Liver (tissue), 9 donors: ENCODE data around the gene RNF111. TPM values are rescaled to one million over a fixed set of nuclear protein-coding genes. Genes with fewer than 3 reads are reported as not detected.
A peak's percentile ranks its signal among the peaks of the same experiment; 100 is the strongest.

Experiments
- DNase-seq: peaks from one replicate; pipeline ENCODE4 v3.0.0-alpha.2; 2017; ENCODE audit warnings: low spot score
- H3K27ac ChIP-seq, 2 donors: one replicate each; pipeline ENCODE4 v1.7.0; 2013; ENCODE audit warnings: inconsistent platforms in 2 of 2, low read length in 2 of 2, control low read depth in 1 of 2, low read depth in 1 of 2, mild to moderate bottlenecking in 1 of 2
- H3K27me3 ChIP-seq, 4 donors: one replicate each; pipeline versions ENCODE4 v1.6.1 to v1.7.0; 2013; ENCODE audit warnings: low read length in 3 of 4, inconsistent platforms in 1 of 4, mild to moderate bottlenecking in 1 of 4, moderate library complexity in 1 of 4; ENCODE audit not compliant: control insufficient read depth in 4 of 4, insufficient read depth in 4 of 4
- H3K36me3 ChIP-seq, 4 donors: one replicate each; pipeline versions ENCODE4 v1.6.1 to v1.7.0; 2013; ENCODE audit warnings: low read length in 3 of 4, mild to moderate bottlenecking in 3 of 4, low read depth in 1 of 4, moderate library complexity in 1 of 4; ENCODE audit not compliant: control insufficient read depth in 4 of 4, insufficient read depth in 3 of 4
- H3K4me1 ChIP-seq, 4 donors: one replicate each; pipeline versions ENCODE4 v1.6.1 to v1.7.0; 2013; ENCODE audit warnings: low read length in 3 of 4, mild to moderate bottlenecking in 3 of 4, moderate library complexity in 1 of 4; ENCODE audit not compliant: control insufficient read depth in 4 of 4, insufficient read depth in 4 of 4
- H3K4me3 ChIP-seq, 3 donors: one replicate each; pipeline versions ENCODE4 v1.6.1 to v1.7.0; 2013; ENCODE audit warnings: low read length in 3 of 3, control low read depth in 1 of 3, low read depth in 1 of 3, mild to moderate bottlenecking in 1 of 3
- H3K9ac ChIP-seq, 2 donors: one replicate each; pipeline ENCODE4 v1.7.0; 2013; ENCODE audit warnings: low read length in 2 of 2, mild to moderate bottlenecking in 2 of 2, moderate library complexity in 2 of 2, control low read depth in 1 of 2, low read depth in 1 of 2
- H3K9me3 ChIP-seq, 4 donors: one replicate each; pipeline versions ENCODE4 v1.6.1 to v1.7.0; 2013; ENCODE audit warnings: low read length in 3 of 4; ENCODE audit not compliant: control insufficient read depth in 4 of 4
- ATF3 ChIP-seq: IDR thresholded peaks from 2 replicates; pipeline ENCODE4 v1.6.1; 2016; ENCODE audit warnings: antibody characterized with exemption
- EGR1 ChIP-seq, 2 donors: IDR thresholded peaks; 2 replicates each; pipeline ENCODE4 v1.6.1; 2016 to 2018; ENCODE audit warnings: antibody characterized with exemption in 2 of 2, low read depth in 2 of 2
- FOXA1 ChIP-seq: IDR thresholded peaks from 2 replicates; pipeline ENCODE4 v1.6.1; 2016; ENCODE audit warnings: antibody characterized with exemption
- FOXA2 ChIP-seq: IDR thresholded peaks from 2 replicates; pipeline ENCODE4 v1.6.1; 2016; ENCODE audit warnings: antibody characterized with exemption
- HNF4A ChIP-seq, 2 donors: conservative IDR thresholded peaks; 2 replicates each; pipeline ENCODE4 v1.6.1; 2016; ENCODE audit warnings: antibody characterized with exemption in 2 of 2, mild to moderate bottlenecking in 2 of 2
- HNF4G ChIP-seq: IDR thresholded peaks from 2 replicates; pipeline ENCODE4 v1.6.1; 2016; ENCODE audit warnings: antibody characterized with exemption
- JUND ChIP-seq, 2 donors: IDR thresholded peaks; 2 replicates each; pipeline ENCODE4 v1.6.1; 2016; ENCODE audit warnings: antibody characterized with exemption in 2 of 2
- MAX ChIP-seq: IDR thresholded peaks from 2 replicates; pipeline ENCODE4 v1.6.1; 2016; ENCODE audit warnings: antibody characterized with exemption
- RAD21 ChIP-seq, 2 donors: IDR thresholded peaks; 2 replicates each; pipeline ENCODE4 v1.6.1; 2016; ENCODE audit warnings: antibody characterized with exemption in 2 of 2, mild to moderate bottlenecking in 2 of 2
- RXRA ChIP-seq, 2 donors: IDR thresholded peaks; 2 replicates each; pipeline ENCODE4 v1.6.1; 2017 to 2018; ENCODE audit warnings: antibody characterized with exemption in 2 of 2, mild to moderate bottlenecking in 1 of 2
- SP1 ChIP-seq: IDR thresholded peaks from 2 replicates; pipeline ENCODE4 v1.6.1; 2018; ENCODE audit warnings: antibody characterized with exemption, mild to moderate bottlenecking
- TAF1 ChIP-seq: conservative IDR thresholded peaks from 2 replicates; pipeline ENCODE4 v1.6.1; 2016; ENCODE audit warnings: antibody characterized with exemption, mild to moderate bottlenecking
- YY1 ChIP-seq: IDR thresholded peaks from 2 replicates; pipeline ENCODE4 v1.6.1; 2016; ENCODE audit warnings: antibody characterized with exemption, mild to moderate bottlenecking
- ZBTB33 ChIP-seq: IDR thresholded peaks from 2 replicates; pipeline ENCODE4 v1.6.1; 2016; ENCODE audit warnings: antibody characterized with exemption
- WGBS: extraction: QIAGEN DNeasy Blood & Tissue Kit; methylation state at CpG from one replicate; pipeline ENCODE4 v1.1.7; 2013; 5-methylcytosine and 5-hydroxymethylcytosine counted together
- polyA plus RNA-seq, 2 donors: library from polyadenylated mRNA; stranded (reverse) in 1 of 2; unstranded in 1 of 2; fragments of 200-250 nt in 1 of 2; fragments of >200 nt in 1 of 2; fragmentation: Nextera tagmentation in 1 of 2; extraction: Ambion mirVana in 1 of 2; gene quantifications; one replicate each; pipeline versions ENCODE4 v1.2.1 to v1.2.3, GENCODE V29; 2013 to 2015
- total RNA-seq, 2 donors: library from RNA; depleted of rRNA; stranded (reverse); fragments of >200 nt; gene quantifications; one replicate each; pipeline ENCODE4 v1.2.3, GENCODE V29; 2014
- donor health status: healthy.
- donor health status: healthy.
- donor health status: healthy.
- donor health status: healthy.
- donor health status: healthy.

RNF111 gene
- total and polyA plus RNA-seq, 4 donors, result 5.1 to 16.9 (median 10.4) TPM

GRCh38 chr15:58988006-58988785 is 733 bp downstream of the RNF111 start:
- WGBS, result under 1% methylated on average over 36 of the region's 36 CpGs
- Histone ChIP-seq H3K9ac (peak overlapping the region; percentile 81 to 94), H3K9me3 (no peaks in the 10 kb centered on the region), H3K4me1 (peaks cover 2 to 20% (median 12%) of the 10 kb centered on the region in 4 donors), H3K27ac (peak overlapping the region; percentile 99), H3K4me3 (peak overlapping the region; percentile 85 to 99 (median 98)), H3K36me3 (peaks cover 0 to 3% (median 0%) of the 10 kb centered on the region in 4 donors), H3K27me3 (no peaks in the 10 kb centered on the region)
- TF ChIP-seq RXRA (IDR thresholded peaks at IDR 0.05), result peak; percentile 97 to 99
- no peak for TF ChIP-seq JUND (IDR thresholded peaks at IDR 0.05)
- no peak for TF ChIP-seq ZBTB33
- no peak for TF ChIP-seq YY1
- TF ChIP-seq HNF4A (conservative IDR thresholded peaks at IDR 0.05), result peak; percentile 14 to 32
- no peak for TF ChIP-seq FOXA1
- TF ChIP-seq TAF1, result peak; percentile 1
- no peak for TF ChIP-seq HNF4G
- peak; percentile 35 for TF ChIP-seq SP1
- no peak for TF ChIP-seq ATF3
- TF ChIP-seq EGR1 (IDR thresholded peaks at IDR 0.05; ENCODE audit: low read depth in 2 of 2), result no peak
- TF ChIP-seq RAD21 (IDR thresholded peaks at IDR 0.05), result peak in 1 of 2 donors; percentile 37
- DNase-seq, result peak; percentile 83

- Histone ChIP-seq H3K27ac (no peak overlapping the region), H3K36me3 (peaks cover 0 to 4% (median 1%) of the 10 kb centered on the region in 4 donors), H3K27me3 (no peaks in the 10 kb centered on the region), H3K4me3 (no peak overlapping the region), H3K9me3 (no peaks in the 10 kb centered on the region), H3K9ac (no peak overlapping the region), H3K4me1 (peaks cover 2 to 20% (median 12%) of the 10 kb centered on the region in 4 donors)
- DNase-seq, result no peak
- WGBS, result 96% methylated on average over 10 of the region's 10 CpGs
- TF ChIP-seq ZBTB33 (no peak), MAX (no peak), HNF4G (no peak), FOXA1 (no peak), ATF3 (no peak), HNF4A (conservative IDR thresholded peaks at IDR 0.05) (no peak), SP1 (no peak), FOXA2 (no peak), RAD21 (IDR thresholded peaks at IDR 0.05) (no peak)
Measured at GRCh38 chr15:58992181-58992580, 4.7 kb downstream of the RNF111 start.
